Vagina (tissue), 2 donors: Measurements from ENCODE around the gene KANK4. TPM values are rescaled to one million over a fixed set of nuclear protein-coding genes. Genes with fewer than 3 reads are reported as not detected.

Source experiments
- DNase-seq, 2 donors: peaks; one replicate each; pipeline ENCODE4 v3.0.0-alpha.2; 2017; ENCODE audit errors: extremely low spot score in 2 of 2
- H3K27ac ChIP-seq: fragments of 200-600 bp; sonication (generic); one replicate; pipeline ENCODE4 v1.5.1; 2019
- H3K27me3 ChIP-seq: fragments of 200-600 bp; sonication (generic); one replicate; pipeline ENCODE4 v1.5.1; 2019
- H3K36me3 ChIP-seq, 2 donors: fragments of 200-600 bp; sonication (generic); one replicate each; pipeline ENCODE4 v1.5.1; 2017 to 2019
- H3K4me1 ChIP-seq: fragments of 200-600 bp; sonication (generic); one replicate; pipeline ENCODE4 v1.5.1; 2019
- H3K4me3 ChIP-seq, 2 donors: fragments of 200-600 bp; sonication (generic); 1 replicate in 1 of 2; 2 replicates in 1 of 2; pipeline ENCODE4 v1.5.1; 2016 to 2019
- H3K9me3 ChIP-seq: fragments of 200-600 bp; sonication (generic); one replicate; pipeline ENCODE4 v1.5.1; 2019
- CTCF ChIP-seq, 3 experiments: fragments of 450-650 bp in 2 of 3; fragments of 200-600 bp in 1 of 3; sonication (generic) in 1 of 3; IDR thresholded peaks; one replicate each; pipeline ENCODE4 v1.5.1; 2017 to 2019; ENCODE audit warnings: antibody characterized with exemption in 3 of 3, mild to moderate bottlenecking in 2 of 3, moderate library complexity in 2 of 3
- POLR2A ChIP-seq, 2 donors: fragments of 450-650 bp; IDR thresholded peaks; one replicate each; pipeline ENCODE4 v1.6.1; 2017; ENCODE audit warnings: antibody characterized with exemption in 2 of 2, mild to moderate bottlenecking in 2 of 2, moderate library complexity in 2 of 2
- POLR2AphosphoS5 ChIP-seq, 2 donors: sonication (generic); formaldehyde crosslinking; IDR thresholded peaks; one replicate each; pipeline ENCODE4 v1.9.0; 2017; ENCODE audit warnings: antibody characterized with exemption in 2 of 2, mild to moderate bottlenecking in 2 of 2, low read depth in 1 of 2; ENCODE audit not compliant: insufficient read depth in 1 of 2
- intact Hi-C: fragments of 100-400 bp; cut with DNase I; formaldehyde crosslinking; loops from one replicate; pipeline ENCODE4 v1.15.1; 2023
- total RNA-seq: library from RNA; depleted of rRNA; stranded (reverse); fragments of >200 nt; gene quantifications from one replicate; pipeline ENCODE4 v1.2.3, GENCODE V29; 2016

The KANK4 gene
- total RNA-seq, 1 donor from 2014 or later, result 1.2 TPM

GRCh38 chr1:62286786-62287224 lies 32.4 kb downstream of the KANK4 start:
- Histone ChIP-seq H3K27ac (no peak overlapping the region), H3K4me1 (peaks cover 13% of the 10 kb centered on the region), H3K36me3 (no peaks in the 10 kb centered on the region), H3K9me3 (no peaks in the 10 kb centered on the region), H3K27me3 (no peaks in the 10 kb centered on the region), H3K4me3 (no peak overlapping the region)
- DNase-seq, result no peak
- no peak for TF ChIP-seq POLR2AphosphoS5 (IDR thresholded peaks at IDR 0.05; ENCODE audit: insufficient read depth in 1 of 2, low read depth in 1 of 2)
- no peak for TF ChIP-seq POLR2A (IDR thresholded peaks at IDR 0.05)
- no peak for TF ChIP-seq CTCF (IDR thresholded peaks at IDR 0.05)
- intact Hi-C loops, result no loop called here

GRCh38 chr1:62285984-62286785 lies 33.0 kb downstream of the KANK4 start:
- H3K9me3 ChIP-seq, result no peaks in the 10 kb centered on the region
- H3K27me3 ChIP-seq, result no peaks in the 10 kb centered on the region
- intact Hi-C loops, result no loop called here
- no peak overlapping the region for H3K27ac ChIP-seq
- H3K4me3 ChIP-seq, result no peak overlapping the region
- peaks cover 13% of the 10 kb centered on the region for H3K4me1 ChIP-seq
- H3K36me3 ChIP-seq, result no peaks in the 10 kb centered on the region
- no peak for DNase-seq
- TF ChIP-seq POLR2A (IDR thresholded peaks at IDR 0.05), result no peak

- DNase-seq, result no peak
- H3K4me1 ChIP-seq, result peaks cover 13% of the 10 kb centered on the region
- no peaks in the 10 kb centered on the region for H3K36me3 ChIP-seq
- TF ChIP-seq POLR2AphosphoS5 (IDR thresholded peaks at IDR 0.05; ENCODE audit: insufficient read depth in 1 of 2, low read depth in 1 of 2) (no peak), CTCF (IDR thresholded peaks at IDR 0.05) (no peak), POLR2A (IDR thresholded peaks at IDR 0.05) (no peak)
- H3K4me3 ChIP-seq, result no peak overlapping the region
- no peaks in the 10 kb centered on the region for H3K9me3 ChIP-seq
- H3K27me3 ChIP-seq, result no peaks in the 10 kb centered on the region
- intact Hi-C loops, result no loop called here
- no peak overlapping the region for H3K27ac ChIP-seq
These were observed 33.8 kb downstream of the KANK4 start for GRCh38 chr1:62285440-62285839.

- H3K4me1 ChIP-seq, result peaks cover 13% of the 10 kb centered on the region
- no peak for DNase-seq
- H3K9me3 ChIP-seq, result no peaks in the 10 kb centered on the region
- H3K36me3 ChIP-seq, result no peaks in the 10 kb centered on the region
- intact Hi-C loops, result no loop called here
- no peak overlapping the region for H3K4me3 ChIP-seq
- H3K27ac ChIP-seq, result no peak overlapping the region
- H3K27me3 ChIP-seq, result no peaks in the 10 kb centered on the region
- TF ChIP-seq POLR2A (IDR thresholded peaks at IDR 0.05) (no peak), POLR2AphosphoS5 (IDR thresholded peaks at IDR 0.05; ENCODE audit: insufficient read depth in 1 of 2, low read depth in 1 of 2) (no peak), CTCF (IDR thresholded peaks at IDR 0.05) (no peak)
These were observed 35.2 kb downstream of the KANK4 start for GRCh38 chr1:62283986-62284385.

GRCh38 chr1:62282909-62283755 lies 36.1 kb downstream of the KANK4 start:
- no peaks in the 10 kb centered on the region for H3K27me3 ChIP-seq
- TF ChIP-seq CTCF (IDR thresholded peaks at IDR 0.05) (no peak), POLR2AphosphoS5 (IDR thresholded peaks at IDR 0.05; ENCODE audit: insufficient read depth in 1 of 2, low read depth in 1 of 2) (no peak)
- H3K9me3 ChIP-seq, result no peaks in the 10 kb centered on the region
- intact Hi-C loops, result no loop called here
- H3K4me3 ChIP-seq, result no peak overlapping the region
- no peak overlapping the region for H3K27ac ChIP-seq
- H3K36me3 ChIP-seq, result no peaks in the 10 kb centered on the region
- peaks cover 13% of the 10 kb centered on the region for H3K4me1 ChIP-seq
- DNase-seq, result no peak
